ENCODE data around the gene CRYBB2.
"Not testable (repeated sequence)": the region's sequence is repeated elsewhere in the genome, so short reads cannot be mapped to it uniquely, and the experiment has no call there.

CRYBB2 gene

GRCh38 chr22:25199731-25200520, 19.5 kb upstream of the CRYBB2 start, which contains the start of gene CRYBB3:
CRYBB3 (plus strand) TSS chr22:25199858; CDS start chr22:25201397, 1,539 bp downstream.
- no peak for DNase-seq

GRCh38 chr22:25200967-25201366, 18.5 kb upstream of the CRYBB2 start:
- no peak for DNase-seq

- DNase-seq, result no peak
These were observed 17.7 kb upstream of the CRYBB2 start for GRCh38 chr22:25201557-25202273.

DNA sequence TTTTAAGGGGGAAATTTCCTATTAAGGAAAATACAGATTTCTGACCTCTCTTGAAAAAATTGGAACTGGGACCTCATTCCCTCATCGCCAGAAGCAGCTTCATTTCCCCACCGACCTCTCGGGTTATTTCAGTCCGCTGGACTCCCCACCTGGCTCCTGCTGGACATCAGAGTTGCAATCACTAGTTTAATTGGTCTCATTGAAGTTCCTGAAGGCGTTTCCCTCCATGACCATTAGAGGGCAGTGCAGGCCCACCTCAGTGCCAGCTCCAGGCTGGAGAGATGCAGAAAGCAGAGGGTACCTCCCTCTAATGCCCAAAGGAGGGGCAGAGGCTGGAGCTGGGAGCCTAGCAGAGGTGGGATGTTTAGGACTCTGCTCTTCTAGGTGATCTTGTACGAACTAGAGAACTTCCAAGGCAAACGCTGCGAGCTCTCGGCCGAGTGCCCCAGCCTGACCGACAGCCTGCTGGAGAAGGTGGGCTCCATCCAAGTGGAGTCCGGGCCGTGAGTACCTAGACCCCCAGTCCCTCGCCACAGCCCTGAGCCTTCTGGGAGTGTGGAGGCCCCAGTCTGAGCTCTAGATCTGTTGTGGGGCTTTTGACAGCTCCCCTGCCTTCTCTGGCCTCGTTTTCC, 17.0 kb upstream of the CRYBB2 start:
- DNase-seq, result peak; percentile 3

DNA sequence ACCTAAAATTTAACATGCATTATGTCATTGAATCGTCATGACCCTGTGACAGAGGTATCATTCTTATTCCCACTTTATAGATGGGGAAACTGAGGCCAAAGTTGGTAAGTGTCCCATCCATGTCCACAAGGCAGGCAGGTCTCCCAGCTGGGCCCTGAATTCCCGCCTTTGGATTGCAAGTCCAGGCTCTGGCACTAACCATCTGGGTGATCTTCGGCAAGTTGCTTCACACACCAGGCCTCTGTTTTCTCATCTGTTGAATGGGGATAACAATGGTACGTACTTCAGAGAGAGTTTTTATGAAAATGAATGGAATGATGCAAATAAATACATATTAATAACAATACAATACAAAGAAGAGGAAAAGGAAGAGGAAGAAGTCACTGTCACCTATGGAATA, 16.4 kb upstream of the CRYBB2 start:
- DNase-seq, result no peak

DNA sequence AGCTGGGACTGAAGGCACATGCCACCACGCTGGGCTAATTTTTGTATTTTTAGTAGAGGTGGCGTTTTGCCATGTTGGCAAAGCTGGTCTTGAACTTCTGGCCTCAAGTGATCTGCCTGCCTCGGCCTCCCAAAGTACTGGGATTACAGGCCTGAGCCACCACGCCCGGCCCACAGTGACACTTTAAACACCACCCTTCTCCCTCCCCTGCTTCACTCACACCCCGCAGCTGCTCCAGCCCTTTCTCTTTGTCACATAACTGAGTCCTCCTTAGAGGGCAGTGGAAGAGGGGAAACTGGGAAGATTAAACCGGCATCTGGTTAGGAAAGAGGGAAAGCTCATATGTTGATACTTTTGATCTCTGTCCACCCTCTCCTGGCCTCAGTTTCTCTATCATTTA, 14.9 kb upstream of the CRYBB2 start:
- not testable (repeated sequence) for DNase-seq

DNA sequence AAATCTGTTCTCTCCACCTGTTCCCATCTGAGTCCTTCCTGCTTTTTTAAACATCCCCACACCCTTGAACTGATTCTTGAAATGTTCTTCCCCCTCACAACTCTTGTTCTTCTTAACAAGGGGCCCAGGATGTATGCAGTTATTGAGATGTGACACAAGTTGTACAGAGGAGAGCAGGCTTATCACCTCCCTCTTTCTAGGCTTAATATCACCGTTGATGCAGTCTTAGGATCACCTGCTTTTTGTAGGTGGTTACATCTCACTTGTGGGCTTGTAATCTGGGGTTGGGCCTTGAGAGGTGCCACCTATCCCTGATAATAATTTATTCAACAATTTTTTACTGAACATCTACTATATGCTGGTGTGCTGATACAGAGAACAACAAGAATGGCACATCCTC, 13.6 kb upstream of the CRYBB2 start:
- DNase-seq, result no peak

- DNase-seq, result no peak
These were observed 12.4 kb upstream of the CRYBB2 start for GRCh38 chr22:25206998-25207397.

DNA sequence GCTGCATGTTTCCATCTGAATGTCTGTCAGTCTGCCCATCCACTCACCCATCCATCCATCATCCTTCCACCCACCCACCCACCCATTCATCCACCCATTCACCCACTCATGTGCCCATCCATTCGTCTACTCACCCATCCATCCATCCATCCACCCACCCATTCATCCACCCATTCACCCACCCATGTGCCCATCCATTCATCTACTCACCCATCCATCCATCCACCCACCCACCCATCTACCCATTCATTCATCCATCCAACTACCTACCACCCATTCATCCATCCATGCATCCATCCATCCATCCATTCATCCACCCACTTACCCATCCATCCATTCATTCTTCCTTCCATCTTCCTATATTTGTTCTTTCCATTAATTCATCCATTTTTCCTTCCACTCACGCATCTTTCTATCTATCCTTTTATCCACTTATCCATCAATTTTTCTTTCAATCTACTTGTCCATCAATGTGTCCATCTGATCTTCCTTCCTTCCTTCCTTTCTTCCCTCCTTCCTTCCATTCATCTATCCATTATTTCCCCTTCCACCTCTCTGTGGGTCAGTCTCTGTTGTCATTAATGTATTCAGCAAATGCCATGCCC, 11.8 kb upstream of the CRYBB2 start:
- DNase-seq, result no peak

DNA sequence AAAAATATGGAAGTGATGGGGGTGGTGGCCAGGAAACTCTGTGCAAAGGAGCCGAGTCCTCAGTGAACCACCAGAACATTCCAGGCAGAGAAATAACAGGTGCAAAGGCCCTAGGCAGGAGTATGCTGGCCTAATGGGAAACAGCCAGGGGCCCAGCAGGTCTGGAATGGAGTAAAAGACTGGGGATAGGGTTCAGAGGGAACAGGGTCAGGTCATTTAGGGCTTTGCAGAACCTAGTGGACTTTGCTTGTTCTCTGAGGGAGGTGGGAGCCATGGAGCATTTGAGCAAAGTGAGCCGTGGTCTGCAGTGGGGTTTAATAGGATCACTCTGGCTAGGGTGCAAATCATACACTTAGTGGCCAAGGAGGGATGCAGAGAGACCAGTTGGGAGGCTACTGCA, 11.1 kb upstream of the CRYBB2 start:
- no peak for DNase-seq

DNA sequence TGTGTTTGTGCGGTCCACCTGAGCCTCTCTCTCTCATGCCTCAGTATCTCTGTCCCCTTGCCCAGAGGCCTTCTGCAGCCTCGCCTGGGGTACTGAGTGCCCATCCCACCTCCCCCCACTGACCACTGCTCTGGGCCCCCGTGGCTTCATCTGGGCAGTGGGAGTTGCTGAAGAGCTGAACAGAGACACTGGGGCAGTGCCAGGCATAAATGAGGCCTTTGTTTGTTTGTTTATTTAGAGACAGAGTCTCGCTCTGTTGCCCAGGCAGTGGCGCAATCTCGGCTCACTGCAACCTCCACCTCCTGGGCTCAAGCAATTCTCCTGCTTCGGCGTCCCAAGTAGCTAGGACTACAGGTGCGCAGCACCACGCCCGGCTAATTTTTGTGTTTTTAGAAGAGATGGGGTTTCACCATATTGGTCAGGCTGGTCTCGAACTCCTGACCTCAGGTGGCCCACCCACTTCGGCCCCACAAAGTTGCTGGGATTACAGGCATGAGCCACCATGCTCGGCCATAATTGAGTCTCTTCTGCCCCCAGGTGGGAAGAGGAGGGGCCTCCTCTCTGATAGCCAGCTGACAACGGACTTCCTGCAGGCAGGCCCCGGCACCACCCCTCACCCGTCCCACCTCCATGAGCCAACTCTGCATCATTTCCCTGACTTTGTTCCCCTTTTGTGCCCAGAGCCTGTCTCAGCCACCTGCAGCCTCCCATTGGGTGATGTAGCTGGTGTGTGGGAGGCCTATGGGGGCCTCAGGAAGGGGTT, 10.5 kb upstream of the CRYBB2 start:
- DNase-seq, result no peak

DNA sequence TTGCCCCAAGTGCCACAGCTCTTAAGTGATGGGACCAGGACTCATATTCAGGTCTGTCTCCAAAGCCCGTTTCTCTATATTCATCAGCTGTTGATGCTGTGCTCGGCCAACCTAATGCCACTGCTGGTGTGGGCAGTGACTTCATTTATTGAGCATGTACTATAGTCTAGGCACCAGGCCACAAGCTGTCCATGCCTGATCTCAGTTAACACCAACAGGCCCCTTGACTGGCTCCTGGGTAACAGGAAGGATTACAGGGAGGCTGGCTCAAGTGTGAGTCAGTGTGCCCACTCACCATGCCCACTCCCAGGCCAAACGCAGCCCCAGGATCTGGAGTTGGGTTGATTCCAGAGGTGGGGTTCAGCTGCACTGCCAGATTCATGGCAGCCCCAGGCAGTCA, 8.6 kb upstream of the CRYBB2 start:
- DNase-seq, result no peak

DNA sequence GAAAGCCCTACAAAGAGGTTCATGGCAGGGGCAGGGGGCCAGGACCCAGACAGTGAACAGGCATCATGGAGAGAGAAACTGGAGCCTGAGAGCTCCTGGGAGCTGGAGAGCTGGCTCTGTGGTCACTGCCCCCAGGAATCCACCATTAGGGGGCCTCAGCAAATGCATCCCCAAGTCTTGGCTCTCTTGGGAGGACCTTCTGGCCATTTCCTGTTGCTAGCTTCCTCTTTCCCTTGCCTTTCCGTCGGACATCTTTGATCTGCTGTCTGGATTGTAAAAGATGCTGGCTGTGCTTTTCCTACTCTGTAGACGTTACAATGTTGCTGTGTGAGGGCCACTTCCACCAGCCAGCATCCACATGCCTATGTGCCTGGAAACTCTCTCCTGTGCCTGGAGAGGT, 7.1 kb upstream of the CRYBB2 start:
- no peak for DNase-seq

- DNase-seq, result no peak
These were observed 6.2 kb upstream of the CRYBB2 start for GRCh38 chr22:25213221-25213620.

DNA sequence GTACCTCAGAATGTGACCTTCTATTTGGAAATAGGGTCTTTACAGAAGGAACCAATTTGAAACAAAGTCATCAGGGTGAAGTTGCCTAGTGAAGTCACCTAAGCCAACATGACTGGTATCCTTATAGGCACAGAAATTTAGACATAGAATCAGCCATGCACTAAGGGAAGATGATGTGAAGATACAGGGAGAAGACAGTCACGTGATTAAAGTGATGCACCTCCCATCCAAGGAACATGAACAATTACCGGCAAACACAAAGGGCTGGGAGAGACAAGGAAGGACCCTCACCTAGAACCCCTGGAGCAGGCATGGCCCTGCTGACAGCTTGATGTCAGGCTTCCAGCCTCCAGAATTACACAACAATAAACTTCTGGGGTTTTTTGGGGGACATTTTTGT, 3.2 kb upstream of the CRYBB2 start:
- no peak for DNase-seq

GRCh38 chr22:25219948-25220442, 556 bp downstream of the CRYBB2 start:
- peak; percentile 57 for DNase-seq

GRCh38 chr22:25221790-25222189, 2.4 kb downstream of the CRYBB2 start:
- DNase-seq, result no peak

DNA sequence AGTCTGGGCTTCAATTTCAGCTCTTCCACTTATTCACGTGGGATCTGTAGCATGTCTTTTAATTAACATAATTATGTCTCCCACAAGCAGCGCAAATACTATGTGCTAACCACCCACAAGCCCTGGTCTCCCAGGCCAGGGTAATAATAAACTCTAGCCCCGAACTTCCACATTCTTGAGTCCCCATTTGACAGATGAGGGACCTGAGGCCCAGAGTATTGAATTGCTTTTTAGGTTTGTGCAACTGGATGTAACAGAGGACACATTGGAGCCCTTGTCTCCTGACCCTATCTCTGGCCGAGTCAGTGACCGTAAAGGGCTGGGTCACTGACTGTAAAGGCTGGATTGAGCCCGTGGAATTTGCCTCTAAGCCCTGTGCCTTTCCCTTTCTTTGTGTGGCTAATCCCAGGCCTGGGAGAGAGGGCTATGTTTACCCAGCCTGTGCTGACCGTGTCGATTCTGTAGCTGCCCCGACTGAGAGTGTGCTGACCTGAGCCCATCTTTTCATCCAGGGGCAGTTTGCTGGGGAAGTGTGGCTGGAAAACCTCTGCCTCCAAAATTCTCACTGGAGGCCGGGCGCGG, 3.9 kb downstream of the CRYBB2 start:
- no peak for DNase-seq

GRCh38 chr22:25228822-25229221, 9.4 kb downstream of the CRYBB2 start:
- no peak for DNase-seq

DNA sequence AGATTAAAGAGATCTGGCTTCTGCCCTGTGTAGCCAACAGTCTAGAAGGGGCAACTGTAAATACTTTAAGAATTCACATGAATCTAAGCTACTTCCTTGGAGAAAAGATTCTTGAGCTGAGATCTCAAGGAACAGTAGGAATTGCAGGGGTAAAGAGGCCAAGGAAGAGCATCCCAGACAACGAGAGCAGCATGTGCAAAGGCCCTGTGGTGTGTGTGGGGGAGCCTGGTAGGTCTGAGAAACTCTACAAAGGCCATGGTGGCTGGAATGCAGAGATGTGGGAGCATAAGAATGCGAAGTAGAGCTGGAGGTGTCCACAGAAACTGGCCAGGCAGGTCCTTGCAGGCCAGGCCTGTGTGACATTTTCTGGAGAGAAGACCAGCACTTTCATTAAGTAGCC, 11.3 kb downstream of the CRYBB2 start:
- not testable (repeated sequence) for DNase-seq

GRCh38 chr22:25232301-25232700, 12.9 kb downstream of the CRYBB2 start:
- no peak for DNase-seq

- not testable (repeated sequence) for DNase-seq
These were observed 14.3 kb downstream of the CRYBB2 start for GRCh38 chr22:25233706-25234105.
